H1 (cell line): ENCODE results near the gene MINDY3. TPM values are rescaled to one million over a fixed set of nuclear protein-coding genes. Genes with fewer than 3 reads are reported as not detected.

Source experiments
- CTCF ChIA-PET: fragments of 300-600 bp; sonication (Branson Sonifier 250); formaldehyde crosslinking; loops from one replicate; lab custom pipeline; 2021; ENCODE audit not compliant: partially characterized antibody; lab: Charles Lee
- POLR2A ChIA-PET: fragments of 300-600 bp; sonication (Branson Sonifier 250); formaldehyde crosslinking; loops from one replicate; lab custom pipeline; 2021; ENCODE audit warnings: inconsistent platforms; ENCODE audit not compliant: partially characterized antibody; lab: Charles Lee
- DNase-seq, 2 experiments: peaks; one replicate each; pipeline versions ENCODE4 v3.0.0 to v3.0.0-alpha.2; 2010 to 2022; ENCODE audit warnings: low spot score in 2 of 2, low read depth in 1 of 2, mixed read lengths in 1 of 2
- FAIRE-seq: peaks from 2 replicates; lab custom pipeline; 2011; peaks lifted over from hg19 to GRCh38; lab: Jason Lieb, UNC
- H2AFZ ChIP-seq: 2 replicates; pipeline ENCODE4 v1.8.1; 2012; ENCODE audit warnings: low read length, inconsistent platforms
- H2AK5ac ChIP-seq: 2 replicates; pipeline ENCODE4 v1.6.1; 2013; ENCODE audit warnings: low read depth, low read length
- H2BK120ac ChIP-seq: replicated peaks from 2 replicates; pipeline ENCODE3; 2013; ENCODE audit warnings: low read depth, low read length, inconsistent platforms
- H2BK12ac ChIP-seq: 2 replicates; pipeline ENCODE4 v1.6.1; 2013; ENCODE audit warnings: low read depth, low read length
- H2BK15ac ChIP-seq: 2 replicates; pipeline ENCODE4 v1.6.1; 2013; ENCODE audit warnings: low read length
- H2BK20ac ChIP-seq: 2 replicates; pipeline ENCODE4 v1.6.1; 2013; ENCODE audit warnings: low read length
- H2BK5ac ChIP-seq: 2 replicates; pipeline ENCODE4 v1.6.1; 2013; ENCODE audit warnings: low read depth, low read length
- H3K14ac ChIP-seq: 2 replicates; pipeline ENCODE4 v1.6.1; 2013; ENCODE audit warnings: inconsistent platforms; ENCODE audit not compliant: insufficient read length
- H3K18ac ChIP-seq: 2 replicates; pipeline ENCODE4 v1.6.1; 2013; ENCODE audit warnings: low read length; ENCODE audit errors: extremely low read depth
- H3K23ac ChIP-seq: 2 replicates; pipeline ENCODE4 v1.6.1; 2013; ENCODE audit warnings: inconsistent platforms; ENCODE audit not compliant: insufficient read length
- H3K23me2 ChIP-seq: 2 replicates; pipeline ENCODE4 v1.6.1; 2013; ENCODE audit warnings: low read depth, low read length
- H3K27ac ChIP-seq: 2 replicates; pipeline ENCODE4 v1.6.1; 2011; ENCODE audit warnings: low read depth, low read length, inconsistent platforms
- H3K27me3 ChIP-seq, 4 experiments: replicated peaks in 1 of 4; 1 replicate in 1 of 4; 2 replicates in 3 of 4; pipeline versions ENCODE4 v1.6.1 to v1.8.1; 2011 to 2013; ENCODE audit warnings: low read length in 3 of 4, mild to moderate bottlenecking in 3 of 4, inconsistent platforms in 2 of 4, mixed read lengths in 2 of 4, moderate library complexity in 1 of 4; ENCODE audit not compliant: control insufficient read depth in 3 of 4, insufficient read depth in 3 of 4; ENCODE audit errors: extremely low read depth in 1 of 4
- H3K36me3 ChIP-seq, 4 experiments: 2 replicates each; pipeline versions ENCODE4 v1.6.1 to v1.8.1; 2011 to 2013; ENCODE audit warnings: mild to moderate bottlenecking in 4 of 4, low read length in 3 of 4, moderate library complexity in 2 of 4, control low read depth in 1 of 4, inconsistent platforms in 1 of 4; ENCODE audit not compliant: insufficient read depth in 4 of 4, control insufficient read depth in 2 of 4
- H3K4ac ChIP-seq: replicated peaks from 2 replicates; pipeline ENCODE3; 2013; ENCODE audit warnings: low read length, low read depth, mixed read lengths, inconsistent platforms; ENCODE audit not compliant: insufficient read length
- H3K4me1 ChIP-seq, 4 experiments: replicated peaks in 1 of 4; 1 replicate in 1 of 4; 2 replicates in 3 of 4; pipeline versions ENCODE4 v1.6.1 to v1.8.1; 2011 to 2013; ENCODE audit warnings: low read length in 3 of 4, inconsistent platforms in 2 of 4, mixed read lengths in 1 of 4; ENCODE audit not compliant: insufficient read depth in 4 of 4, control insufficient read depth in 3 of 4
- H3K4me2 ChIP-seq, 2 experiments: 2 replicates each; pipeline versions ENCODE4 v1.6.1 to v1.8.1; 2011 to 2013; ENCODE audit warnings: low read depth in 2 of 2, low read length in 2 of 2, control low read depth in 1 of 2, inconsistent platforms in 1 of 2, mild to moderate bottlenecking in 1 of 2; ENCODE audit not compliant: insufficient read depth in 1 of 2
- H3K4me3 ChIP-seq, 4 experiments: fragments of 200-600, 300-600 bp in 1 of 4; sonication (generic), shearing (Covaris generic), sonication (Bioruptor Twin) in 1 of 4; 2 replicates each; pipeline versions ENCODE4 v1.5.1 to v1.8.1; 2011 to 2016; ENCODE audit warnings: low read length in 4 of 4, low read depth in 3 of 4, control low read depth in 2 of 4, inconsistent platforms in 2 of 4, mild to moderate bottlenecking in 2 of 4, mixed read lengths in 1 of 4, moderate library complexity in 1 of 4; ENCODE audit not compliant: insufficient read depth in 2 of 4; ENCODE audit errors: extremely low read depth in 1 of 4
- H3K56ac ChIP-seq: replicated peaks from 2 replicates; pipeline ENCODE3; 2013; ENCODE audit warnings: low read depth, mild to moderate bottlenecking, mixed read lengths, low read length, inconsistent platforms; ENCODE audit not compliant: insufficient read length
- H3K79me1 ChIP-seq: 2 replicates; pipeline ENCODE4 v1.6.1; 2013; ENCODE audit warnings: low read depth, low read length, control low read depth
- H3K79me2 ChIP-seq, 2 experiments: 2 replicates each; pipeline versions ENCODE4 v1.6.1 to v1.8.1; 2012 to 2013; ENCODE audit warnings: low read length in 2 of 2, mild to moderate bottlenecking in 2 of 2, inconsistent platforms in 1 of 2; ENCODE audit not compliant: insufficient read depth in 2 of 2, control insufficient read depth in 1 of 2
- H3K9ac ChIP-seq, 4 experiments: replicated peaks in 1 of 4; 1 replicate in 1 of 4; 2 replicates in 3 of 4; pipeline versions ENCODE4 v1.6.1 to v1.8.1; 2011 to 2013; ENCODE audit warnings: low read depth in 3 of 4, low read length in 3 of 4, control low read depth in 2 of 4, mild to moderate bottlenecking in 2 of 4, moderate library complexity in 2 of 4, inconsistent platforms in 1 of 4; ENCODE audit errors: extremely low read depth in 1 of 4
- H3K9me3 ChIP-seq, 2 experiments: 2 replicates each; pipeline versions ENCODE4 v1.6.1 to v1.8.1; 2012 to 2013; ENCODE audit warnings: mild to moderate bottlenecking in 2 of 2, moderate library complexity in 2 of 2, control low read depth in 1 of 2, inconsistent platforms in 1 of 2, low read depth in 1 of 2, low read length in 1 of 2, mixed read lengths in 1 of 2; ENCODE audit not compliant: insufficient read depth in 2 of 2
- H4K20me1 ChIP-seq, 2 experiments: replicated peaks in 1 of 2; 2 replicates each; pipeline versions ENCODE3 to v1.8.1; 2011 to 2013; ENCODE audit warnings: inconsistent platforms in 2 of 2, low read length in 2 of 2, mild to moderate bottlenecking in 1 of 2; ENCODE audit not compliant: insufficient read depth in 2 of 2, control insufficient read depth in 1 of 2
- H4K5ac ChIP-seq: 2 replicates; pipeline ENCODE4 v1.6.1; 2013; ENCODE audit warnings: low read length, low read depth, mixed read lengths, inconsistent platforms; ENCODE audit not compliant: insufficient read length
- H4K8ac ChIP-seq: 2 replicates; pipeline ENCODE4 v1.8.0; 2013; ENCODE audit warnings: mild to moderate bottlenecking, moderate library complexity, low read length, inconsistent platforms; ENCODE audit not compliant: insufficient read depth; ENCODE audit errors: extremely low read depth
- H4K91ac ChIP-seq: replicated peaks from 2 replicates; pipeline ENCODE3; 2013; ENCODE audit warnings: low read length, mixed read lengths, inconsistent platforms; ENCODE audit not compliant: insufficient read length
- CBX5 ChIP-seq: fragments of 300-800, 300-1000 bp; sonication (generic); IDR thresholded peaks from 2 replicates; pipeline ENCODE4 v1.7.1; 2016; ENCODE audit warnings: antibody characterized with exemption, low read length, low read depth
- CEBPB ChIP-seq: IDR thresholded peaks from 2 replicates; pipeline ENCODE4 v1.6.1; 2012; ENCODE audit warnings: low read depth, low read length
- EZH2 ChIP-seq: fragments of 200-600 bp; sonication (generic); IDR thresholded peaks from 2 replicates; pipeline ENCODE4 v1.7.1; 2012; ENCODE audit warnings: low read depth, mild to moderate bottlenecking, moderate library complexity, low read length, inconsistent platforms; ENCODE audit not compliant: severe bottlenecking
- NANOG ChIP-seq: IDR thresholded peaks from 2 replicates; pipeline ENCODE4 v1.6.1; 2011; ENCODE audit warnings: low read length, low read depth, mild to moderate bottlenecking, inconsistent platforms; ENCODE audit not compliant: insufficient read depth, poor library complexity, severe bottlenecking
- POU5F1 ChIP-seq: IDR thresholded peaks from 2 replicates; pipeline ENCODE4 v1.6.1; 2011; ENCODE audit warnings: low read depth, mild to moderate bottlenecking, low read length, moderate library complexity
- RAD21 ChIP-seq, 2 experiments: IDR thresholded peaks in 1 of 2; conservative IDR thresholded peaks in 1 of 2; 2 replicates each; pipeline ENCODE4 v1.6.1; 2011; ENCODE audit warnings: low read depth in 2 of 2, low read length in 2 of 2, improper control_type of control experiment in 1 of 2, inconsistent platforms in 1 of 2, mild to moderate bottlenecking in 1 of 2, moderate library complexity in 1 of 2
- RXRA ChIP-seq: IDR thresholded peaks from 2 replicates; pipeline ENCODE4 v1.6.1; 2011; ENCODE audit warnings: low read depth, mild to moderate bottlenecking, low read length, moderate library complexity; ENCODE audit not compliant: insufficient read depth
- SAP30 ChIP-seq: fragments of 300-600 bp; sonication (generic); IDR thresholded peaks from 2 replicates; pipeline ENCODE4 v1.7.1; 2012; ENCODE audit warnings: low read length, moderate library complexity, mild to moderate bottlenecking, inconsistent platforms; ENCODE audit not compliant: insufficient read depth, insufficient replicate concordance
- SP2 ChIP-seq: IDR thresholded peaks from 2 replicates; pipeline ENCODE4 v1.6.1; 2012; ENCODE audit warnings: mild to moderate bottlenecking, low read length, inconsistent platforms
- SP4 ChIP-seq: IDR thresholded peaks from 2 replicates; pipeline ENCODE4 v1.6.1; 2012; ENCODE audit warnings: low read length, inconsistent platforms
- USF2 ChIP-seq: IDR thresholded peaks from 2 replicates; pipeline ENCODE4 v1.6.1; 2011; ENCODE audit warnings: low read length, improper control_type of control experiment
- WGBS, 2 experiments: shearing (Covaris generic) in 1 of 2; methylation state at CpG; one replicate each; pipeline versions ENCODE4 v1.1.6 to v1.1.7; 2013 to 2015; ENCODE audit warnings: low lambda C conversion rate in 2 of 2, mixed read lengths in 2 of 2, inconsistent platforms in 1 of 2, low coverage in 1 of 2, missing lambda C conversion rate in 1 of 2; ENCODE audit not compliant: insufficient replicate concordance in 2 of 2, insufficient coverage in 1 of 2, insufficient read length in 1 of 2; ENCODE audit errors: extremely low coverage in 1 of 2, missing lambda C conversion rate in 1 of 2; 5-methylcytosine and 5-hydroxymethylcytosine counted together
- polyA plus RNA-seq, 7 experiments: library from polyadenylated mRNA; depleted of rRNA in 3 of 7; stranded (reverse) in 5 of 7; unstranded in 2 of 7; fragments of >200 nt in 5 of 7; fragments of 200-250 nt in 2 of 7; gene quantifications; 1 replicate in 5 of 7; 2 replicates in 1 of 7; 4 replicates in 1 of 7; pipeline versions ENCODE4 v1.2.1 to v1.2.3, GENCODE V29; 2011 to 2013; ENCODE audit warnings: missing spikeins in 2 of 7, mixed read lengths in 2 of 7
- total RNA-seq: library from RNA; stranded (reverse); fragmentation: NEBNext Ultra II Directional; extraction: Animal tissue kit (Norgen Biotek cat#: 25700); gene quantifications from 2 replicates; pipeline ENCODE4 v1.2.1, GENCODE V29; 2021

MINDY3 gene
- total and polyA plus RNA-seq, 2 of the 8 experiments (the other 6 are each of a cell fraction or from before 2014, with no cell fraction given), result 4.6 to 13.6 TPM

- Histone ChIP-seq H3K4me3 (no peak overlapping the region), H3K27ac (no peak overlapping the region)
- no peak for TF ChIP-seq SP2
- no peak for TF ChIP-seq RXRA
- TF ChIP-seq USF2, result no peak
- TF ChIP-seq NANOG, result no peak
- TF ChIP-seq SAP30, result no peak
- TF ChIP-seq CBX5, result no peak
- TF ChIP-seq RAD21 (IDR thresholded peaks at IDR 0.05 in 1 of 2, conservative IDR thresholded peaks at IDR 0.05 in 1 of 2; ENCODE audit: low read depth in 2 of 2, low read length in 2 of 2), result no peak
- no peak for TF ChIP-seq EZH2
- TF ChIP-seq POU5F1, result no peak
- TF ChIP-seq SP4, result no peak
- TF ChIP-seq CEBPB, result no peak
These were observed 77.5 kb downstream of the MINDY3 start for GRCh38 chr10:15782851-15783250.

More at GRCh38 chr10:15782851-15783250, 77.5 kb downstream of the MINDY3 start:
- no peaks in the 10 kb centered on the region for H4K20me1 ChIP-seq
- H3K9me3 ChIP-seq, result no peaks in the 10 kb centered on the region
- H2BK12ac ChIP-seq, result no peak overlapping the region
- H2AK5ac ChIP-seq, result no peak overlapping the region
- H2BK5ac ChIP-seq, result no peak overlapping the region
- H3K79me2 ChIP-seq, result no peaks in the 10 kb centered on the region
- H2BK120ac ChIP-seq, result no peak overlapping the region
- ChIA-PET CTCF (no interaction called here), POLR2A (no interaction called here)
- H3K79me1 ChIP-seq, result no peaks in the 10 kb centered on the region
- no peaks in the 10 kb centered on the region for H3K27me3 ChIP-seq
- 95% methylated on average over 4 of the region's 4 CpGs; no CpG with 5 or more reads in 1 of the 2 experiments for WGBS, 2 experiments
- H3K9ac ChIP-seq, result no peak overlapping the region
- no peak overlapping the region for H3K56ac ChIP-seq
- H3K4me1 ChIP-seq, result peaks cover 0 to 8% (median 4%) of the 10 kb centered on the region in 4 experiments; a peak in 2 of 7 replicates
- no peak overlapping the region for H3K23ac ChIP-seq
- no peak overlapping the region for H4K5ac ChIP-seq
- no peak for DNase-seq
- H4K91ac ChIP-seq, result no peak overlapping the region
- H2BK20ac ChIP-seq, result no peak overlapping the region
- no peaks in the 10 kb centered on the region; a peak in 1 of 8 replicates for H3K36me3 ChIP-seq
- H3K4me2 ChIP-seq, result no peak overlapping the region
- no peak overlapping the region for H2AFZ ChIP-seq
- FAIRE-seq, result no peak
- no peak overlapping the region for H3K18ac ChIP-seq
- H3K14ac ChIP-seq, result no peak overlapping the region
- H3K23me2 ChIP-seq, result no peaks in the 10 kb centered on the region
- H2BK15ac ChIP-seq, result no peak overlapping the region
- no peak overlapping the region for H3K4ac ChIP-seq
- H4K8ac ChIP-seq, result no peak overlapping the region
